HG02852 (cell line): ENCODE data around the gene CCDC91.
A peak's percentile ranks its signal among the peaks of the same experiment; 100 is the strongest.

Experiments used
- ATAC-seq: cut with Tn5 transposase; IDR thresholded peaks from one replicate; pipeline ENCODE4 v1.9.1; 2021; ENCODE audit warnings: mild to moderate bottlenecking, moderate library complexity; ENCODE audit not compliant: unreplicated experiment

Gene CCDC91

GRCh38 chr12:28512876-28513275 is 322.6 kb downstream of the CCDC91 start:
- no peak for ATAC-seq

GRCh38 chr12:28513983-28514382 is 323.7 kb downstream of the CCDC91 start:
- no peak for ATAC-seq

- no peak for ATAC-seq
Measured at GRCh38 chr12:28517101-28517500, 326.8 kb downstream of the CCDC91 start.

GRCh38 chr12:28527631-28528249 is 337.5 kb downstream of the CCDC91 start:
- ATAC-seq, result no peak

GRCh38 chr12:28535216-28535615 is 345.0 kb downstream of the CCDC91 start:
- no peak for ATAC-seq

- no peak for ATAC-seq
Measured at GRCh38 chr12:28536088-28536487, 345.8 kb downstream of the CCDC91 start.

- ATAC-seq, result no peak
Measured at GRCh38 chr12:28537474-28537873, 347.2 kb downstream of the CCDC91 start.

- ATAC-seq, result no peak
Measured at GRCh38 chr12:28539691-28540323, 349.6 kb downstream of the CCDC91 start.

GRCh38 chr12:28540324-28540714 is 350.1 kb downstream of the CCDC91 start:
- no peak for ATAC-seq

GRCh38 chr12:28543021-28543890 is 353.0 kb downstream of the CCDC91 start:
- peak; percentile 78 for ATAC-seq

- no peak for ATAC-seq
Measured at GRCh38 chr12:28550757-28551704, 360.8 kb downstream of the CCDC91 start.

- no peak for ATAC-seq
Measured at GRCh38 chr12:28552251-28552970, 362.2 kb downstream of the CCDC91 start.

- no peak for ATAC-seq
Measured at GRCh38 chr12:28555748-28556147, 365.5 kb downstream of the CCDC91 start.

GRCh38 chr12:28558250-28558649 is 368.0 kb downstream of the CCDC91 start:
- ATAC-seq, result no peak

GRCh38 chr12:28563286-28563685 is 373.0 kb downstream of the CCDC91 start:
- no peak for ATAC-seq

GRCh38 chr12:28563936-28564335 is 373.7 kb downstream of the CCDC91 start:
- ATAC-seq, result no peak

GRCh38 chr12:28568118-28568517 is 377.9 kb downstream of the CCDC91 start:
- ATAC-seq, result no peak

- ATAC-seq, result no peak
Measured at GRCh38 chr12:28568704-28569103, 378.4 kb downstream of the CCDC91 start.

- ATAC-seq, result no peak
Measured at GRCh38 chr12:28569698-28570411, 379.6 kb downstream of the CCDC91 start.
